Umbilical cord (tissue), 2 donors: ENCODE measurements around the gene EVL. TPM values are rescaled to one million over a fixed set of nuclear protein-coding genes. Genes with fewer than 3 reads are reported as not detected.
"Not testable (repeated sequence)": the region's sequence is repeated elsewhere in the genome, so short reads cannot be mapped to it uniquely, and the experiment has no call there.

Experiments used
- DNase-seq: peaks from one replicate; pipeline ENCODE4 v3.0.0-alpha.2; 2015; ENCODE audit warnings: low spot score
- total RNA-seq: library from RNA; depleted of rRNA; stranded (reverse); fragments of >200 nt; gene quantifications from one replicate; pipeline ENCODE4 v1.2.3, GENCODE V29; 2014; ENCODE audit warnings: low replicate concordance; ENCODE audit not compliant: insufficient read depth

Gene EVL
- total RNA-seq, 1 donor from 2014 or later = 46.5 TPM

GRCh38 chr14:100159865-100160533 lies 94.8 kb downstream of the EVL start:
- no peak for DNase-seq

GRCh38 chr14:100160534-100160916 lies 95.3 kb downstream of the EVL start:
- DNase-seq = no peak

- peak; percentile 30 for DNase-seq
Measured at GRCh38 chr14:100165376-100165775, 100.2 kb downstream of the EVL start.

- DNase-seq = no peak
Measured at GRCh38 chr14:100165831-100166440, 100.7 kb downstream of the EVL start.

GRCh38 chr14:100168506-100168905 lies 103.3 kb downstream of the EVL start:
- no peak for DNase-seq

- no peak for DNase-seq
Measured at GRCh38 chr14:100170880-100171279, 105.7 kb downstream of the EVL start.

GRCh38 chr14:100172811-100173210 lies 107.6 kb downstream of the EVL start:
- no peak for DNase-seq

- no peak for DNase-seq
Measured at GRCh38 chr14:100173353-100173752, 108.1 kb downstream of the EVL start.

GRCh38 chr14:100176811-100177327 lies 111.6 kb downstream of the EVL start:
- DNase-seq = no peak

GRCh38 chr14:100178691-100179090 lies 113.5 kb downstream of the EVL start:
- DNase-seq = no peak

GRCh38 chr14:100180671-100181070 lies 115.4 kb downstream of the EVL start:
- DNase-seq = not testable (repeated sequence)

- peak; percentile 24 for DNase-seq
Measured at GRCh38 chr14:100181876-100182551, 116.8 kb downstream of the EVL start.

- no peak for DNase-seq
Measured at GRCh38 chr14:100187247-100187833, 122.1 kb downstream of the EVL start.

GRCh38 chr14:100188392-100189030 lies 123.3 kb downstream of the EVL start:
- no peak for DNase-seq

- no peak for DNase-seq
Measured at GRCh38 chr14:100190126-100190525, 124.9 kb downstream of the EVL start.

GRCh38 chr14:100191584-100192249 lies 126.5 kb downstream of the EVL start:
- no peak for DNase-seq

- no peak for DNase-seq
Measured at GRCh38 chr14:100192250-100192671, 127.0 kb downstream of the EVL start.

- peak; percentile 99 for DNase-seq
Measured at GRCh38 chr14:100192672-100193416, 127.6 kb downstream of the EVL start.
